ENCODE measurements around the gene LRBA. TPM values are rescaled to one million over a fixed set of nuclear protein-coding genes. Genes with fewer than 3 reads are reported as not detected.

The LRBA gene
- total RNA-seq, 1 donor from 2014 or later: 46.2 TPM

DNA sequence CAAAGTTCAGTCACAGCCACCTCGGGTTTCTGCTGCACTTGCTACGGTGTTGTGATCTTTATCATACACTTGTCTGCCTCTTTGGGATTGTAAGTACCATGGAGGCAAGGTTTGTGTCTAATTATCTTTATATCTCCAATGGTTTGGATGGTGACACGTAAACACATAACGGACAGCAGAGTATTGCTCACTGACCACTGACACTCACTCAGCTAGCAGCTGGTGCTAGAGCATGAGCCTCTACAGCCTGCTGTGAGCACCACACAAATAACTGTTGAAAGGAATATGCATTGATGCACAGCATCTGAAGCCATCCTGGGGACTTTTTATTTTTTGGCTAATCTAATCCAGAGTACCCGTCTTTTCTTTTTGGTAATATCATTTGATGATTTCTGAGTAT is 780.8 kb downstream of the LRBA start:
- H3K4me1 ChIP-seq: no peaks in the 10 kb centered on the region
- no peak for TF ChIP-seq CTCF (IDR thresholded peaks at IDR 0.05)
- no peaks in the 10 kb centered on the region for H3K27me3 ChIP-seq (ENCODE audit: low read depth)
- no peak overlapping the region for H3K27ac ChIP-seq
- no peak for DNase-seq
- H3K4me3 ChIP-seq: no peak overlapping the region
- H3K9me3 ChIP-seq: no peaks in the 10 kb centered on the region
- ATAC-seq: no peak
- no peaks in the 10 kb centered on the region for H3K36me3 ChIP-seq
- intact Hi-C loops (cut with DNase I): no loop called here

DNA sequence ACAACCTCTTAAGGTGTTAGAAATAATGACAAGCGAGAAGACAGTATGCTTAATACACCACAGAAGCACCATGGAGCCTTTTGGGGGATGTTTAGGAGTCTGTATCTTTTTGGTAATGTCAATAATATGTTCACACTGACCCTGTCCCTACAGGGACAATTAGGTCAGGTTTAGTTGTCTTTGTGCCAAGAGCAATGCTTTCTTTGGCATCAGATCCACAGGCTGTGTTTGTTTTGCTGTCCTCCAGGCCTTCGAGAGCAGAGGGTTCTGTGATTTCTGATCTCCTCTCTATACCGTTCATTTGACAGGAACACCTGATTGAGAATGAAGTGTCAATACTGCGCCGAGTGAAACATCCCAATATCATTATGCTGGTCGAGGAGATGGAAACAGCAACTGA is 783.1 kb downstream of the LRBA start:
- ATAC-seq: no peak
- no peaks in the 10 kb centered on the region for H3K36me3 ChIP-seq
- H3K9me3 ChIP-seq: no peaks in the 10 kb centered on the region
- no peaks in the 10 kb centered on the region for H3K27me3 ChIP-seq (ENCODE audit: low read depth)
- H3K4me1 ChIP-seq: no peaks in the 10 kb centered on the region
- TF ChIP-seq CTCF (IDR thresholded peaks at IDR 0.05): no peak
- no peak overlapping the region for H3K4me3 ChIP-seq
- intact Hi-C loops (cut with DNase I): no loop called here
- H3K27ac ChIP-seq: no peak overlapping the region
- no peak for DNase-seq

- Histone ChIP-seq H3K36me3 (no peaks in the 10 kb centered on the region), H3K27ac (no peak overlapping the region), H3K4me3 (no peak overlapping the region), H3K27me3 (ENCODE audit: low read depth) (no peaks in the 10 kb centered on the region), H3K9me3 (no peaks in the 10 kb centered on the region), H3K4me1 (no peaks in the 10 kb centered on the region)
- DNase-seq: no peak
- TF ChIP-seq CTCF (IDR thresholded peaks at IDR 0.05): no peak
- ATAC-seq: no peak
- intact Hi-C loops (cut with DNase I): no loop called here
These were observed 783.8 kb downstream of the LRBA start for GRCh38 chr4:150231107-150231770.

DNA sequence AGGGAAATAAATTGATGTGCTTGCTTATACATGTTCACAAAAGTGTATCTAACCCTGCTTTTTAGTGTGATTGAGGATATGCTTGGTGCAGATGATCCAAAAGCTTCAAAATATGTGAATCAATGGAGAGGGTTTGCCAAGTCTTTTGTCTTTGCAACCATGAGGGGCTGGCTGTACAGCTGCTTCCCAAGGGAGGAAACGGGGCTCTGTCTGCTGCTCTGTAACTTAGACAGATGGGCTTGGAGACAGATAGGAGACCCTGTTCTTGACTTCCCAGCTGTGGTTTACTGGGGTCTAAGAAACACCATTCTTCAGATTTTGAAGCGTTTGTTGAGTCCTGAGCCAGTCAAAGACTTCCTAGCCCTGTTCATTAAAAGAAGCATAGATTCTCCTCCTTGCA is 784.5 kb downstream of the LRBA start:
- no peaks in the 10 kb centered on the region for H3K4me1 ChIP-seq
- no peaks in the 10 kb centered on the region for H3K36me3 ChIP-seq
- H3K27ac ChIP-seq: no peak overlapping the region
- H3K27me3 ChIP-seq (ENCODE audit: low read depth): no peaks in the 10 kb centered on the region
- no peak for TF ChIP-seq CTCF (IDR thresholded peaks at IDR 0.05)
- ATAC-seq (no peak), DNase-seq (no peak)
- intact Hi-C loops (cut with DNase I): no loop called here
- no peak overlapping the region for H3K4me3 ChIP-seq
- H3K9me3 ChIP-seq: no peaks in the 10 kb centered on the region

DNA sequence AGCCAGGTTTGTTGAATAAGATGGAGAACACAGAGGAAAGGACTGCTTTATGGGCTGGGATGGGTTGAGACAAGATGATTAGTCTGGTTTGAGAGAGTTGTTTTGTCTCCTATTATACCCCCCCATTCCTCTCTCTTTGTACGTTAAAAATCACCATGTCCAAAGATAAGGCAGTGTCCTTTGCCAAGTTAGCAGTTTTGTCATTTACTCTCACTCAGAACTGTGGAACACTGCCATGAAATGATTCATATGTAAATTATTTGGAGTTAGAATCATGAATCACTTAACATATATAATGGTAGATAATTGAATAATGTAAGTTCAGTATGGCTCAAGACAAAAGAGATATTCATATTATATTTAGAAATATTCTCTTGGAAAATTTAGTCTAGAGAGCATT is 785.6 kb downstream of the LRBA start:
- intact Hi-C loops (cut with DNase I): no loop called here
- H3K4me1 ChIP-seq: no peaks in the 10 kb centered on the region
- H3K9me3 ChIP-seq: no peaks in the 10 kb centered on the region
- H3K4me3 ChIP-seq: no peak overlapping the region
- no peaks in the 10 kb centered on the region for H3K36me3 ChIP-seq
- ATAC-seq (no peak), DNase-seq (no peak)
- H3K27me3 ChIP-seq (ENCODE audit: low read depth): no peaks in the 10 kb centered on the region
- H3K27ac ChIP-seq: no peak overlapping the region
- no peak for TF ChIP-seq CTCF (IDR thresholded peaks at IDR 0.05)

All from lower lobe of right lung (tissue), 2 donors.